SJCRH30 (cell line): ENCODE measurements around the gene KLHL8. TPM values are rescaled to one million over a fixed set of nuclear protein-coding genes. Genes with fewer than 3 reads are reported as not detected.

ENCODE experiments used
- DNase-seq, 2 experiments: peaks; one replicate each; pipeline ENCODE4 v3.0.0-alpha.2; 2015 to 2020
- H3K27ac ChIP-seq: fragments of 250-450 bp; sonication (Bioruptor Pico); 2 replicates; pipeline ENCODE4 v1.5.1; 2020; ENCODE audit warnings: mild to moderate bottlenecking, moderate library complexity
- H3K27me3 ChIP-seq: fragments of 250-450 bp; sonication (Bioruptor Pico); 2 replicates; pipeline ENCODE4 v1.5.1; 2020; ENCODE audit warnings: mild to moderate bottlenecking, moderate library complexity
- H3K36me3 ChIP-seq: fragments of 250-450 bp; sonication (Bioruptor Pico); 2 replicates; pipeline ENCODE4 v1.5.1; 2020; ENCODE audit warnings: mild to moderate bottlenecking, moderate library complexity
- H3K4me1 ChIP-seq: fragments of 250-450 bp; sonication (Bioruptor Pico); 2 replicates; pipeline ENCODE4 v1.5.1; 2020; ENCODE audit warnings: mild to moderate bottlenecking, moderate library complexity
- H3K4me3 ChIP-seq: fragments of 250-450 bp; sonication (Bioruptor Pico); 2 replicates; pipeline ENCODE4 v1.5.1; 2020; ENCODE audit warnings: mild to moderate bottlenecking, moderate library complexity
- H3K9me3 ChIP-seq: fragments of 250-450 bp; sonication (Bioruptor Pico); replicated peaks from 2 replicates; pipeline ENCODE4 v1.5.1; 2020; ENCODE audit warnings: mild to moderate bottlenecking, moderate library complexity
- total RNA-seq: library from RNA; depleted of rRNA; stranded (reverse); fragments of >200 nt; shearing (Covaris generic); gene quantifications from 2 replicates; pipeline ENCODE4 v1.2.3, GENCODE V29; 2014

Gene KLHL8
- total RNA-seq, 1 experiment from 2014 or later = 19.4 TPM

DNA sequence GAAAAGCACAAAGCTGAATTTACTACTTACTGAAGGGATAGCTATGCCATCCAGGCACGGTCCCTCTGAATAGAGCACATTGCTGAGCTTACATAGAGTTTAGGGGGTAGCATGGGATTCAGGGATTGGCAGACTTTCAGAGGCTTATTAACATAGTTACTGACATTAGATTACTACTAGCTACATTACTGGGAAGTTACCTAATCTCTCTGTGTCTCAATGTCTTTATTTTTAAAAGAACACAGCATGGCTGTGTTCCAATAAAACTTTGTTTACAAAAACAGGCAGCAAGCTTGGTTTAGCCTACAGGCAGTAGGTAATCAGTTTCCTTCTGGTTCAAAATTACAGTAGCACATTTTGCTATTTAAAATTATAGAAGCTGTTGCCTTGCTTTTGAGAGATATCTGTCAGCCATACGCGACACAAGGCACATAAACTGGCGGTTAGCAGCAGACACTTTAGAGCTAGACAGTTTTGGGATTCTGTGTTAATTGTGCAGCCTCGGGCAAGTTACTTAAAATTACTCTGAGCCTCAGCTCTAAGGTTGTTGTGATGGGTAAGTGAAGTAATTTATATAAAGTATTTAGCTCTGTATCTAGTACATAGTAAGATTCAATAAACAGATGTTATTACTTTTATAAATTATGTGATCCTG, 6.9 kb downstream of the KLHL8 start:
- no peak for DNase-seq
- Histone ChIP-seq H3K9me3 (no peaks in the 10 kb centered on the region; the same call in 1 of the 2 replicates), H3K4me1 (no peaks in the 10 kb centered on the region), H3K36me3 (no peaks in the 10 kb centered on the region), H3K27ac (no peak overlapping the region), H3K4me3 (no peak overlapping the region), H3K27me3 (no peaks in the 10 kb centered on the region)

DNA sequence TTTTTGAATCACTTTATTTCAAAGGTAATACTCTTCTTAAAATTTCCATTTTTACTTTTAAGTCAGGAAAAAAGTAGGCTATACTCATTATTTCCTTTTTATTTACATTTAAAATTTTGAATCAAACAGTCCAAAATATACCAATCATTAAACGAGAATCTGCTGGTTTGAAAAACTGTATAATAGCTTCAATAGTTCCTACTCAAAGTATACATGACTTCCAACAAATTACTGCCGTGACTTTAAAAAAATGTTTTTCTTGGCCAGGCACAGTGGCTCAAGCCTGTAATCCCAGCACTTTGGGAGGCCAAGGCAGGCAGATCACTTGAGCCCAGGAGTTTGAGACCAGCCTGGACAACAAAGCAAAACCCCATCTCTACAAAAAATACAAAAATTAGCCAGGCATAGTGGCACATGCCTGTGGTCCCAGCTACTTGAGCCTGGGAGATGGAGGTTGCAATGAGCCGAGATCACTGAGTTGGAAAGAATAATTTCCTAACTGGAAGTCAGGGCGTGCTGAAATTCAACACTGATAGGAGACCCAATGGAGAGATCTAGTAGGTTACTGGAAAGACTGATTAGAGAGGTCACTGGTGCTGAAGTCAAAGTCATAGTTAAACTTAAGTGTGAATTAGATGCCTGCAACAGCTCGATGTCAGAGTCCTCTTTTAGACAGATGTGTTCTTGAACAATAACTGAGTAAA, 9.0 kb downstream of the KLHL8 start:
- Histone ChIP-seq H3K36me3 (no peaks in the 10 kb centered on the region), H3K27ac (no peak overlapping the region), H3K27me3 (no peaks in the 10 kb centered on the region), H3K9me3 (no peaks in the 10 kb centered on the region; the same call in 1 of the 2 replicates), H3K4me1 (no peaks in the 10 kb centered on the region), H3K4me3 (no peak overlapping the region)
- DNase-seq = no peak

DNA sequence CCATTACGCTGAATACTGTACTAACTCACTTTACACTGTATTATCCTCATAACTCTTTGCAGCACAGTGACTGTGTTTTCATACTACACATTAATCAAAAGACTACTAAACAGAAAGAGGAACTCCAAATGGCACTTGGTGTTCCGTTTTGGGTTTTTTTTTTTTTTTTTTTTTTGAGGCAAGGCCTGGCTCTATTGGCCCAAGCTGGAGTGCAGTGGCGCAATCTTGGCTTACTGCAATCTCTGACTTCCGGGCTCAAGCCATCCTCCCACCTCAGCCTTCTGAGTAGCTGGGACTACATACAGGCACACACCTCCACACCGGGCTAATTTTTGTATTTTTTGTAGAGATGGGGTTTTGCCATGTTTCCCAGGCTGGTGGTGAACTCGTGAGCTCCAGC, 10.7 kb downstream of the KLHL8 start:
- H3K9me3 ChIP-seq = no peaks in the 10 kb centered on the region; the same call in 1 of the 2 replicates
- H3K36me3 ChIP-seq = no peaks in the 10 kb centered on the region
- no peak overlapping the region for H3K4me3 ChIP-seq
- H3K4me1 ChIP-seq = no peaks in the 10 kb centered on the region
- no peak overlapping the region for H3K27ac ChIP-seq
- H3K27me3 ChIP-seq = no peaks in the 10 kb centered on the region
- no peak for DNase-seq

DNA sequence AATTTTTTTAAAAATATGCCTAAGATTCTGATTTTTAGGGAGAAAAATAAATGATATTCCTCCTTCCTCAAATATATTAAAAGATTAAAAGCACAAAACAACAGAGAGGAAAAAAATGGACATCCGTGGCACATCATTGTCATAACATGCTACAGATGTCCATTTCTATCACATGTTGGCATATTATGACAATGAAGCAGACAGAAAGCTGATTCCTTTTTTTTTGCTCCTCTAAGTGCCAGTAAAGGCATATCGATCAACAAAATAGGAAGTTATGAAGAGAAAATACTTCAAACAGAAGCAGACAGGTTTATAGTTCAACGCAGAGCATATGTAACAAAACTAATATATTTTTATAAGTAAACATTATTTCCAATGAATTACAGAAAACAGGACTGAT, 11.2 kb downstream of the KLHL8 start:
- DNase-seq = no peak
- Histone ChIP-seq H3K4me3 (no peak overlapping the region), H3K9me3 (no peaks in the 10 kb centered on the region; the same call in 1 of the 2 replicates), H3K4me1 (no peaks in the 10 kb centered on the region), H3K27me3 (no peaks in the 10 kb centered on the region), H3K36me3 (no peaks in the 10 kb centered on the region), H3K27ac (no peak overlapping the region)

DNA sequence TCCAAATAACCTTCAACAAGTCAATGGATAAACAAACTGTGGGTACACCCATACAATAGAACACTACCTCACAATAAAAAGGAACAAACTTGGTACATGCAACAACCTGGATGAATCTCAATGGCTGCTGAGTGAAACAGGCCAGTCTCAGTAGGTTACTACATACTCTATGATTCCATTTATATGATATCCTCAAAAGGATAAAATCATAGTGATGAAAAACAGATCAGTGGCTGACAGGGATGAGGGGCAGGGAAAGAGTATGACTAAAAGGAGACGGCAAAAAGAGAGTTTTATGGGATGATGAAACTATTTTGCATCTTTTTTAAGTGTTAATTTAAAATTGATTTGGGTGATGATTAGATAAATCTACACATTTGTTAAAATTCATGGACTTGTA, 15.9 kb downstream of the KLHL8 start:
- Histone ChIP-seq H3K4me1 (no peaks in the 10 kb centered on the region), H3K27me3 (no peaks in the 10 kb centered on the region), H3K9me3 (no peaks in the 10 kb centered on the region; the same call in 1 of the 2 replicates), H3K36me3 (no peaks in the 10 kb centered on the region), H3K27ac (no peak overlapping the region), H3K4me3 (no peak overlapping the region)
- no peak for DNase-seq

DNA sequence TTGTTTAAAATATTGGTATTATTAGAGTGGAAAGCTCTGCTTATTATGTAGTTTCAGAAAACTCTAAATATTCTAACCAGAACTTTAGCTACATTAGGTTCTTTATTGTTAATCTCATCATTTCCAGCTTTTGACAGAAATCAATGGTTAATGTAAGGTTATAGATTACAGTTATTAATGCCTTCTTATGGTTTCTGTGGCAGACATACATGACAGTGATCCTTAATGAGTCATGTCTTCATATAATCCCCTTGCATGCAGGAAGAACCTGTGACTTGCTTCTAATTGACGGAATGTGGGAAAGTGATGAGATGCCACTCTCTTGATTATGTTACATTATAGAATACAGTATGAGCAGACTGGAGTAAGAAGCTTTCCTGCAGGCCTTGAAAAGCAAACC, 23.5 kb downstream of the KLHL8 start:
- Histone ChIP-seq H3K36me3 (no peaks in the 10 kb centered on the region), H3K4me3 (no peak overlapping the region), H3K4me1 (peaks cover 7% of the 10 kb centered on the region), H3K27me3 (no peaks in the 10 kb centered on the region), H3K9me3 (no peaks in the 10 kb centered on the region), H3K27ac (no peak overlapping the region)
- DNase-seq = no peak

DNA sequence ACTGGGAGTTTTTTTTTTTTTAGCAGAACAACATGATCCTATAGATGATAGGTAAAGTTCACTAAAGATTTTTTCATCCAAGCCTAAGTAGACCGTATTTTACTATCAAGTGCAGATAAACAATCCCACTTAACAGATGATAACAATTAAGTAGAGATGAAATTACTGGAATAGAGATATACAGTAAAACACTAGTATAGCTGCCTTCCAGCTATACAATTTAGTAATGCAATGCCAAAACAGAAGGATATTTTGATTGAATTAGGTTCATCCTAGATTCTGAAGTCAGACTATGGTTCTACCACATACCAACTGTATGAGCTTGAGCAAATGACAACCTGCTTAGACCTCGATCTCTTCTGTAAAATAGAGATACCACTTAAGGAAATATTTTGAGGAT, 24.3 kb downstream of the KLHL8 start:
- Histone ChIP-seq H3K4me3 (no peak overlapping the region), H3K36me3 (no peaks in the 10 kb centered on the region), H3K4me1 (peaks cover 10% of the 10 kb centered on the region), H3K27ac (no peak overlapping the region), H3K27me3 (no peaks in the 10 kb centered on the region), H3K9me3 (no peaks in the 10 kb centered on the region)
- no peak for DNase-seq

DNA sequence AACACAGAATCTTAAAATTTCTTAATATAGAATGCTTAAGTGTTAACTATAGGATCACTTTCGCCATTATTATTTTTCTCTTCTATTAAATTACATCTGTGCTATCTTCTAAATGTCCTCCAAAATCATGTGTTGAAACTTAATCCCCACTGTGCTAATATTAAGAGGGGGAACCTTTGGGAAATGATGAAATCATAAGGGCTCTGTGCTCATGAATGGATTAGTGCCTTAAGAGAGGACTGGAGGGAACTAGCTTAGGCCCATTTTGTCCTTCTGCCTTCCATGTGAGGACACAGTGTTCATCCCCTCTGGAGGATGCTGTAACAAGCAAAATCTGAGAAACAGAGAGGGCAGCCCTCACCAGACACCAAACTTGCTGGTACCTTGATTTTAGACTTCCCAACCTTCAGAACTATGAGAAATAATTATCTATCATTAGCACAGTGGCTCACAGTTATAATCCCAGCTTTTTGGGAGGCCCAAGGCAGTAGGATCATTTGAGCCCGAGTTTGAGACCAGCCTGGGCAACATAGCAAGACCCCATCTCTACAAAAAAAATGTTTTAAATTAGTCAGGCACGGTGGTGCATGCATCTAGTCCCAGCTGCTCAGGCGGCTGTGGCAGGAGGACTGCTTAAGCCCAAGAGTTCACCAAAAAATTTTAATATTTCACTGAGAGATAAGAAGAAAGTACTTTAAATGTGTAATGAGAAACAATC, 26.3 kb downstream of the KLHL8 start:
- DNase-seq = no peak
- no peaks in the 10 kb centered on the region for H3K27me3 ChIP-seq
- no peak overlapping the region for H3K27ac ChIP-seq
- H3K4me1 ChIP-seq = peaks cover 10% of the 10 kb centered on the region
- H3K9me3 ChIP-seq = no peaks in the 10 kb centered on the region
- no peak overlapping the region for H3K4me3 ChIP-seq
- H3K36me3 ChIP-seq = no peaks in the 10 kb centered on the region

DNA sequence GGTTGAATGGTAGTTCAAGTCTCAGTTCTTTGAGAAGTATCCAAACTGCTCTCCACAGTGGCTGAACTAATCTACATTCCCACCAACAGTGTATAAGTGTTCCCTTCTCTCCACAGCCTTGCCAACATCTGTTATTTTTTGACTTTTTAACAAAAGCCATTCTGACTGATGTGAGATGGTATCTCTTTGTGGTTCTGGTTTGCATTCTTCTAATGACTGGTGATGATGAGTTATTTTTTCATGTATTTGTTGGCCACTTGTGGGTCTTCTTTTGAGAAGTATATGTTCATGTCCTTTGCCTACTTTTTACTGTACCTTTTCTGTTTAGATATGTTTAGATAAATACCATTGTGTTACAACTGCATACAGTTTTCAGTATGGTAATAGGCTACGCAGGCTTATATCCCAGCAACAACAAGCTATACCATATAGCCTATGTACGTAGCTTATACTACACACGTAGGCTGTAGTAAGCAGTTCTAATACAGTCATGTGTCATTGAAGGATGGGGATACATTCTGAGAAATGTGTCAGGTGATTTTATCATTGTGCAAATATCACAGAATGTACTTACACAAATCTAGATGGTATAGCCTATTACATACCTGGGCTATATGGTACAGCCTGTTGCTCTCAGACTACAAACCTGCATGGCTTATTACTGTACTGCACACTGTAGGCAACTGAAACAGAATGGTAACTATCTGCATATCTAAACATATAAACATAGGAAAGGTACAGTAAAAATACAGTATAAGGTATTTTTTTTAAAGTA, 28.1 kb downstream of the KLHL8 start:
- Histone ChIP-seq H3K27ac (no peak overlapping the region), H3K27me3 (no peaks in the 10 kb centered on the region), H3K9me3 (no peaks in the 10 kb centered on the region), H3K4me1 (peaks cover 21% of the 10 kb centered on the region), H3K4me3 (no peak overlapping the region), H3K36me3 (no peaks in the 10 kb centered on the region; the same call in 1 of the 2 replicates)
- peak; percentile 8 to 17 for DNase-seq

DNA sequence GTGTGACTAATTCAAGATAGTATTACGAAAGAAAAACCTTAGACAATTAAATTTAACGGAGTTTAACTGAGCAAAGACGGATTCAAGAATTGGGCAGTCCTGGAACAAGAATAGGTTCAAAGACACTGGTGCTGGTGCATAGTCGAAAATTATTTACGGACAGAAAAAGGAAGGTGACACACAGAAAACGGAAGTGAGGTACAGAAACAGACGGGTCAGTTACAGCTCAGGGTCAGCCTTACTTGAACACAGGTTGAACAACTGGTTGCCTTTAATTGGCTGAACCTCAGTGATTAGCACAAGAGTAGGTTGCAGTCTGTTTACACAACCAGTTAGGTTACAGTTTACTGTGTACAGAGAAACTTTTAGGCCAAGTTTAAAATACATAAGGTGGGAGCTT, 31.5 kb downstream of the KLHL8 start:
- Histone ChIP-seq H3K4me1 (peaks cover 21% of the 10 kb centered on the region), H3K27ac (peak overlapping the region; percentile 1; the same call in 1 of the 2 replicates), H3K36me3 (no peaks in the 10 kb centered on the region; the same call in 1 of the 2 replicates), H3K9me3 (no peaks in the 10 kb centered on the region), H3K27me3 (no peaks in the 10 kb centered on the region), H3K4me3 (no peak overlapping the region)
- DNase-seq = peak in 1 of 2 experiments; percentile 23

DNA sequence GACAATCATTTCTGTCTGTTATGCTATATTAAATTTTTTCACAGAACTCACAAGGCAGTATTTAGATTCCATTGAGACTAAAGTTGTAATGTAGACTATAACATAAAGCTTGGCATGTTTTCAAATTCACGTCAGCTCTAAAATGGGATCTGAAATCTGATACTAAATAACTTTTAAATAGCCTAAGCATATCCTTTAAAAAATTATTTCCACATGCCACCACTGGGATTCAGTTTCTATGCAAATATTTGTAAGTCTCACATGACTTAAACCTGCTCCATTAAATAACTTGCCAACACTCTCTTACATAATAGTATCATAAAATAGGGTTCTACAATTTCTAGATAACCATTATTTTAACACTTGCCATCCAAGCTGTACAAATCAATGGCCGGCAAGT, 32.4 kb downstream of the KLHL8 start:
- peak in 1 of 2 experiments; percentile 36 for DNase-seq

DNA sequence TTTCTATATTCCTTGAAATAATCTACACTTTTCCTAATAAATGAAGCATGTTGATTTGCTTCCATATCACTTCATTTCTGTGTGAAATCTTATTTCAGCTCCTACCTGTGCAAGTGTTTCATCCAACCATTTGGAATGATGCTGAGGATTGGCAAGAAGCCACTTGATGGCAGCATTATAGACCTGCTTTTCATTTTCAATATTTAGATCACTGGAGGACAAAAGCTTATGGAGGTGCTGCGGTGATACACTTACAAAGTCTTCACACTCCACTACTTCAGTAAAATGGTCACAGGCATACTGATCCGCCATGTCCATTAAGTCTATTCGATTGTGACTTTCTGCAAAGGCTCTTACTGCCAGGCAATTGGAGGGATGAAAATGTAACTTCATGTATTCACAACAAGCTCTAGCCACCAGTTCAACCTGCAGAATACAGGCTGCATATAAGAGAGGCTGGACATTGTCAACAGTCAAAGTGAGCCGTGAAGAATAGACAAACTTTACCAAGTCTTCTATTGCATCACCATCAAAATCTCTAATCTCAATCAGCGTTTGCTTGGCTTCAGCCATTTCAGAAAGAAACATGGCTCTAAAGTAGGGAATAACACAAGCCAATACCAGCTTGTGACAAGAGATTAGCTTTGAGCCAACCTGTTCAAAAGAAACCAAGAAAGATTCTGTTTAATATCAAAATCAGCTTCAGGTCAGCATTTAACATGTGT, 35.1 kb downstream of the KLHL8 start:
- H3K4me1 ChIP-seq = peaks cover 11% of the 10 kb centered on the region
- no peak overlapping the region for H3K4me3 ChIP-seq
- no peak overlapping the region for H3K27ac ChIP-seq
- no peak for DNase-seq
- no peaks in the 10 kb centered on the region for H3K27me3 ChIP-seq
- H3K36me3 ChIP-seq = no peaks in the 10 kb centered on the region; the same call in 1 of the 2 replicates
- no peaks in the 10 kb centered on the region for H3K9me3 ChIP-seq

More for the DNA sequence above, 32.4 kb downstream of the KLHL8 start:
- no peaks in the 10 kb centered on the region for H3K27me3 ChIP-seq
- H3K4me1 ChIP-seq = peaks cover 18% of the 10 kb centered on the region
- H3K27ac ChIP-seq = no peak overlapping the region; the same call in 1 of the 2 replicates
- no peaks in the 10 kb centered on the region for H3K9me3 ChIP-seq
- H3K36me3 ChIP-seq = no peaks in the 10 kb centered on the region; the same call in 1 of the 2 replicates
- no peak overlapping the region for H3K4me3 ChIP-seq

DNA sequence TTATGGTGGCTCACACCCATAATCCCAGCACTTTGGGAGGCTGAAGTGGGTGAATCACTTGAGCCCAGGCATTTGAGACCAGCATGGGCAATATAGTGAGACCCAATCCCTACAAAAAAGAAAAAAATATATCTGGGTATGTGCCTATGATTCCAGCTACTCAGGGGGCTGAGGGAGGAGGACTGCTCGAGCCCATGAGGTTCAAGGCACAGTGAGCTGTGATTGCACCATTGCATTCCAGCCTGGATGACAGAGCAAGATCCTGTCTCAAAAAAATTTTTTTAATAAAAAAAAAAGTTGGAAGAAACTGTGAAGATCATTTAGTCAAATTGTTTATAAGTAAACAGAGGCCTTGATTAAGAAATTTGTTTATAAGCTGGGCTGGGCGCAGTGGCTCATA, 39.7 kb downstream of the KLHL8 start:
- no peak for DNase-seq
- no peak overlapping the region for H3K27ac ChIP-seq
- H3K4me1 ChIP-seq = no peaks in the 10 kb centered on the region
- no peaks in the 10 kb centered on the region for H3K27me3 ChIP-seq
- H3K4me3 ChIP-seq = no peak overlapping the region
- no peaks in the 10 kb centered on the region for H3K9me3 ChIP-seq
- peaks cover 2% of the 10 kb centered on the region; the same call in 1 of the 2 replicates for H3K36me3 ChIP-seq

DNA sequence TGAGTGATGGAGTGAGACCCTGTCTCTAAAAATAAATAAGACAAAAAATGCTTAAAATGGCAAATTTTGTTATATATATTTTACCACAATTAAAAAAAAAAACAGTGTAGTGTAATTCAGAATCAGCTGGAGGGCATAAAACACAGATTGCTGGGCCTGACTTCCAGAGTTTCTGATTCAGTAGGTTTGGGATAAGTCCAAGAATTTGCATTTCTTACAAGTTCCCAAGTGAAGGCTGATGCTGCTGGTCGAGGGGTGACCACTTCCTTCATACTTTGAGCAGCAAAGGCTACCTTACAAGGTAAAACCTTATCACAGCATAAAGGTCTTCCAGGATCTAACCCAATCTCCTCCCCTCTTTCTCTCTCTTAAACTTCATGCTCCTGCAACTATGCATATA, 40.7 kb downstream of the KLHL8 start:
- no peak for DNase-seq
- H3K27ac ChIP-seq = no peak overlapping the region
- no peaks in the 10 kb centered on the region for H3K4me1 ChIP-seq
- H3K4me3 ChIP-seq = no peak overlapping the region
- no peaks in the 10 kb centered on the region for H3K9me3 ChIP-seq
- H3K27me3 ChIP-seq = no peaks in the 10 kb centered on the region
- peaks cover 2% of the 10 kb centered on the region; the same call in 1 of the 2 replicates for H3K36me3 ChIP-seq
